ENCODE results near the gene KLHL13.

Gene KLHL13

GRCh38 chrX:117851025-117851424 is 265.6 kb downstream of the KLHL13 start:
- no peaks in the 10 kb centered on the region for H3K36me3 ChIP-seq (ENCODE audit: insufficient read depth, low read length)
- no peaks in the 10 kb centered on the region for H3K4me1 ChIP-seq (ENCODE audit: insufficient read depth, low read length)
- H3K4me3 ChIP-seq (ENCODE audit: low read depth in 1 of 2, low read length in 2 of 2) = no peak overlapping the region
- ATAC-seq (ENCODE audit: insufficient read depth, low read depth) = no peak
- H2AFZ ChIP-seq (ENCODE audit: low read depth, low read length) = no peak overlapping the region
- H3K9ac ChIP-seq (ENCODE audit: low read depth, low read length) = no peak overlapping the region
- H3K27ac ChIP-seq (ENCODE audit: low read length) = no peak overlapping the region
- H3K9me3 ChIP-seq (ENCODE audit: insufficient read depth, low read length, severe bottlenecking) = no peaks in the 10 kb centered on the region
- H4K20me1 ChIP-seq (ENCODE audit: insufficient read depth, low read length) = no peaks in the 10 kb centered on the region
- H3K79me2 ChIP-seq (ENCODE audit: insufficient read depth, low read length) = no peaks in the 10 kb centered on the region
- H3K27me3 ChIP-seq (ENCODE audit: insufficient read depth, low read length, poor library complexity) = no peaks in the 10 kb centered on the region
- no peak overlapping the region for H3K4me2 ChIP-seq (ENCODE audit: insufficient read depth, low read length)
- TF ChIP-seq CTCF (IDR thresholded peaks at IDR 0.05; ENCODE audit: borderline replicate concordance, extremely low read depth, low read length, poor library complexity, severe bottlenecking) (no peak), EZH2 (IDR thresholded peaks at IDR 0.05; ENCODE audit: borderline replicate concordance, low read depth, low read length, severe bottlenecking) (no peak)
- DNase-seq = no peak

Measured in DND-41 (cell line).